Mucosa of rectum (tissue), 2 donors: ENCODE data around the gene CHML.
A peak's percentile ranks its signal among the peaks of the same experiment; 100 is the strongest.

Experiments used
- H3K27ac ChIP-seq, 2 donors: one replicate each; pipeline ENCODE4 v1.7.0; 2013; ENCODE audit warnings: inconsistent platforms in 2 of 2, low read depth in 2 of 2, low read length in 2 of 2
- H3K27me3 ChIP-seq, 2 donors: one replicate each; pipeline ENCODE4 v1.7.0; 2013; ENCODE audit warnings: low read length in 2 of 2; ENCODE audit not compliant: control insufficient read depth in 2 of 2, insufficient read depth in 2 of 2
- H3K36me3 ChIP-seq, 2 donors: one replicate each; pipeline ENCODE4 v1.7.0; 2013; ENCODE audit warnings: low read length in 2 of 2; ENCODE audit not compliant: control insufficient read depth in 2 of 2, insufficient read depth in 2 of 2
- H3K4me1 ChIP-seq, 2 donors: one replicate each; pipeline ENCODE4 v1.7.0; 2013; ENCODE audit warnings: low read length in 2 of 2, mild to moderate bottlenecking in 1 of 2; ENCODE audit not compliant: control insufficient read depth in 2 of 2, insufficient read depth in 2 of 2
- H3K4me3 ChIP-seq, 2 donors: one replicate each; pipeline ENCODE4 v1.7.0; 2013; ENCODE audit warnings: low read length in 2 of 2
- H3K9ac ChIP-seq, 2 donors: one replicate each; pipeline ENCODE4 v1.7.0; 2013; ENCODE audit warnings: low read length in 2 of 2, low read depth in 1 of 2, mild to moderate bottlenecking in 1 of 2
- H3K9me3 ChIP-seq, 2 donors: one replicate each; pipeline ENCODE4 v1.7.0; 2013; ENCODE audit warnings: low read length in 2 of 2; ENCODE audit not compliant: control insufficient read depth in 2 of 2
- donor health status: healthy.
- donor health status: Normal muscosa, but diverticular disease.

Gene CHML

DNA sequence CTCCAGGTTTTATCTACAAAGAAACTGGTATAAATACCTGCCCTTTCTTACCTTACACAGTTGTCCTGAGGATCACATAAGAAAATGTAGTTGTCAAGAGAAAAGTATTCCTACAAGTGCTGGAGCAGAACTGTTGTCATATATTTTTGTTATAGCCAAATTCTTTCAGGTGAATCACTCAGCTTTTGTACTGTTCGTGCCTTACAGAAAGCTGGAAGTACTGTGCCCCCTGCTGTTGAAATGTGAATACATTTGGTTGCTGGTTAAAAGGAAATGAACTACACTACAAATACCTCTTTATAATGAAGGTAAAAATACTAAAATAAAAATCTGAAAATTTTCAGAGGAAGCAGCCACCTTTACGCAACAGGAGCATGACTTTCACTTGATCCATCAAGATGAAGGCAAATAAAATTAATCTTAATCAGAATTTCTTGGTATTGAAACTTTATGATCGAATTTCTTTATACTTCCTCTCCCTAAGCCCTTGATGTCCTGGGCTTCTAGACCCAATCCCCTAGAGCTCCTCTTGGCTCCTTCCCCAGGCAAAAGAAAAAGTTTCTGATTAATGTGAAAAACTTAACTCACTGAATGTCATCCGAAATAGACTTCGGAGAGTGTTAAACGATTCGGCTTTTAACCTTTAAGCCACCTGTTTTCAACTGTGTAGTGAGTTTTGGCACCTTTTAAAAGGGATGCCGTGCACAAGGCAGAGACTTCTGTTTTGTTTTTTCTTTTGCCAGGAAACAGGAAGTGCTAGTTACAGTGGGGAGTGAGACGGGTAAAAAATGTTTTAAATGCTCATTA, 12.5 kb downstream of the CHML start:
- Histone ChIP-seq H3K9me3 (no peaks in the 10 kb centered on the region), H3K9ac (peak overlapping the region in 1 of 2 donors; percentile 10), H3K27me3 (no peaks in the 10 kb centered on the region), H3K27ac (no peak overlapping the region), H3K4me1 (peaks cover 0 to 2% of the 10 kb centered on the region in 2 donors), H3K36me3 (no peaks in the 10 kb centered on the region), H3K4me3 (peak overlapping the region in 1 of 2 donors; percentile 16)

DNA sequence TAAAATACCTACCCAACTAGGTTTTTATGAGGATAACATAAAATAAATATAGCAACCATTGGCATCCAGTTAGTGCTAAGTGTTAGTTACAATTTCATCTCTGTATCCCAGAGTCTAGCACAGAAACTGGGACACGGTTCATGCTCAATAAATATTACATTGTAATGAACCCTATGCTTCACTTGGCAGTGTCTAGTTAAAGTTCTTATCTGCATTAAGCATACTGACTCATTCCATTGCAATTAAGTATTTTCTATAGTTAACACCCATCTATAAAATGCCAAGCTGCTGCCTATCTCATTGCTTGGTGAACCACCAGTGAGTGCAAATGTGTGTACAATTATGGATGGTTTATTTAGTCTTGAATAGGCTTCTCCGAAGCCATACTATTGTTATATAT, 15.2 kb downstream of the CHML start:
- no peak overlapping the region for H3K9ac ChIP-seq
- H3K27ac ChIP-seq: no peak overlapping the region
- no peaks in the 10 kb centered on the region for H3K9me3 ChIP-seq
- peaks cover 0 to 4% of the 10 kb centered on the region in 2 donors for H3K36me3 ChIP-seq
- peaks cover 2 to 3% of the 10 kb centered on the region in 2 donors for H3K4me1 ChIP-seq
- no peaks in the 10 kb centered on the region for H3K27me3 ChIP-seq
- no peak overlapping the region for H3K4me3 ChIP-seq

DNA sequence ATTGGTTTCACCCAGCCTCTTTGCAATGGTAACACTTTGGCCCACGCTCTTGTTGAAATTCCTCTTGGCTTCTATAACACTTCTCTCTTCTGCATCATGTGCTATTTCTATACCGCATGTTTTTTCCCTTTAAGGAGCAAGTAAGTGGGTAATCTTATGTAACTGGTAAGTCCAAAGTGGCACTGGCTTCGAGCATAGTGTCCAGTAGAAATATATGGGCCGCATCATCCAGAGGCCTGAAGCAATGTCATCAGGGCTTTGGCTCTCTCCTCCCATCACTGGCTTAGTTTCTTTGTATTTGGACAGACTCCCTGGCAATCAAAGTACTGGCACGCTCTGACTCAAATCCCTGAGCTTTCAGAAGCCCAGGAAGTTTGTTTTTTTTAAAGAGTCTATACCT, 17.5 kb downstream of the CHML start:
- no peak overlapping the region for H3K27ac ChIP-seq
- peaks cover 3 to 12% of the 10 kb centered on the region in 2 donors for H3K4me1 ChIP-seq
- no peak overlapping the region for H3K4me3 ChIP-seq
- H3K27me3 ChIP-seq: no peaks in the 10 kb centered on the region
- peaks cover 0 to 4% of the 10 kb centered on the region in 2 donors for H3K36me3 ChIP-seq
- H3K9me3 ChIP-seq: no peaks in the 10 kb centered on the region
- H3K9ac ChIP-seq: no peak overlapping the region

DNA sequence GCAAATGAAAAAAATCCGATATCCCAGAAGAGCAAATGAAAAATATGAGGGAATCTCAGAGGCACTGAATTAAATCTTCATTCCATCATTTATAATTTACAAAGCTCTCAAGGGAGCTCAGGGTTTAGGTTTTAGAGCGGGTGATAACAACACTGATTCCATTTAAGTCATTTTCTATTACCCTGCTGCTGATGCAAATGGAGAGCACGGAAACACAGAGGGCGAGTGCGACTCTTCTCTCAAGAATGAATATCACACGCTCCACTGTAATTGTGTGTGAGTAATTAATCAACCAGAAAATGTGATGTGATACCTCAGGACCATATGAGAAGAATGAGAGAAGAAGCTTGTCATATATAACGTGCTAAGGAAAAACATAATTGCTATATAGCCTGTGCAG, 22.7 kb downstream of the CHML start:
- Histone ChIP-seq H3K4me1 (peaks cover 12 to 24% of the 10 kb centered on the region in 2 donors), H3K27me3 (no peaks in the 10 kb centered on the region), H3K36me3 (peaks cover 0 to 4% of the 10 kb centered on the region in 2 donors), H3K9me3 (no peaks in the 10 kb centered on the region), H3K9ac (no peak overlapping the region), H3K4me3 (no peak overlapping the region), H3K27ac (no peak overlapping the region)

DNA sequence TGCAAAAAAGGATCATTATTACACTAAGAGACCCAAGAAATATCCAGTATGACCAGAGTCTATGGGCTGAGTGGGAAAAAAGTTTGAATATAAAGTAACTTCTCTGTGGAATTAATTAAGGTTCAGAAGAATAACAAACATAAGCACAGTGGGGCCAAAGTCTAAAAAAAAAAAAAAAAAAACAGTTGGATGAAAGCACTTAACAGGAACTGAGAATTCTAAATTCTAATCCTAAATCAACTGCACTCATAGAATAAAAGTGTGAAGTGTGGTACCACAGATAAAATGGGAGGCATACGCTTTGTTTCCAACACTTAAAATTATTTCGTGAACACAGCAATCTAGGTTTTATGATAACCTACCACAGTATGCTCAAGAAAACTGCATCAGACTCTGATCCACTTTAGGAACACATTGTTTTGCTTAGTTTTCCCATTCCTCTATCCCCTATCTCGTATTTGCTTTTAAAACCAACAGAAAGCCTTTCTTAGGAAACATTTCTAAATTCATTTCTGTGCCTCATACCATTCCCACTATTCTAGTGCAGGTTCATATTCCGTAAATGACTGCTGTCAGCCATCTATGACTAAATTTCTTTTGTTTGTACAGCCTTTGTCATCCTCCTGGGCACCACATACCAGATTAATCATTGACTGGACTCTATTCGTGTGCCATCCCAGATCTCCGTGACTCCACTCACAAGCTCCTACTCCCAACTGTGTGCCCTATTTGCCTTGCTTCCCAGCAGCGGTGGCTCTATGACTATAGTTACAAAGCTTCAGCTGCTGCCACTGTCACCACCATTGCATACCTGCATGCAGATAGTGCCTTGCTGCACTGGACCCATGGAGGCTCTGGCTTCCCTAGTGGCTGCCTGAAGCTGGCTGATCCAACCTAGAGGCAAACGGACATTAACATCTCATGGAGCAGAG, 24.9 kb downstream of the CHML start:
- Histone ChIP-seq H3K9ac (no peak overlapping the region), H3K4me1 (peaks cover 8 to 30% of the 10 kb centered on the region in 2 donors), H3K4me3 (peak overlapping the region; percentile 42 to 51), H3K36me3 (no peaks in the 10 kb centered on the region), H3K27me3 (no peaks in the 10 kb centered on the region), H3K27ac (peak overlapping the region; percentile 21 to 38), H3K9me3 (no peaks in the 10 kb centered on the region)

DNA sequence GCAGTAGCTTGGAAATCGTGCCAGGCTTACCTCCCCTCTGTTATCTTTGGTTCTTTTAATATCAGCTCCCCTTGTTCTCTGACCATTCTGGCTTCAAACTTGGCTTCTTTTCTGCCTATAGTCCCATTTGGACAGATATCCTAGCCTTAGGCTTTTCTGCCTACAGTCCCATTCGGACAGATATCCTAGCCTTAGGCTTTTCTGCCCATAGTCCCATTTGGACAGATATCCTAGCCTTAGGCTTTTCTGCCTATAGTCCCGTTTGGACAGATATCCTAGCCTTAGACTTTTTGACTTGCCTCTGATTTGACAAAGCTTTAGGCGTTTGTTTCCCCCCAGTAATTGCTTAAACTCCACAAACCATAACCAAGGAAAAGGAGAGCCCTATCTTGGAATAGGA, 25.6 kb downstream of the CHML start:
- Histone ChIP-seq H3K4me3 (no peak overlapping the region), H3K9me3 (no peaks in the 10 kb centered on the region), H3K36me3 (no peaks in the 10 kb centered on the region), H3K4me1 (peaks cover 8 to 32% of the 10 kb centered on the region in 2 donors), H3K9ac (no peak overlapping the region), H3K27ac (peak overlapping the region in 1 of 2 donors; percentile 9), H3K27me3 (no peaks in the 10 kb centered on the region)

DNA sequence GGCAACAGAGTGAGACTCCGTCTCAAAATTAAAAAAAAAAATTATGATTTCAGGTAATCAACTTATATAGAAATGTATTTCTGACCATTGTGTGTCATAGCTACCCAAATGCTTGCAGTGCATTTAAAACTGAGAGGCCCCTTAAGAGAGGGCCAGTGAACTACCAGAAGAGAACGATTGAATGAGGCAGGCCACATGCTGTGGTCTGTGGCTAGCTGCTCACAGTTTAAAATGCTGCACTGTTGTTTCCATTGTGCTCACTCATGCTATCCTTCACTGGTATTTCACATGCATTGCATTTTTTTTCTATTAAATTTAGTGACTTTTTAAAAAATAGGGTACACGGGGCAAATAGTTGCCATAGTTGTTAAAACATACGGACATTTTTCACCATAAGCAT, 26.0 kb downstream of the CHML start:
- Histone ChIP-seq H3K36me3 (no peaks in the 10 kb centered on the region), H3K4me3 (no peak overlapping the region), H3K9ac (no peak overlapping the region), H3K9me3 (no peaks in the 10 kb centered on the region), H3K27ac (no peak overlapping the region), H3K4me1 (peaks cover 8 to 28% of the 10 kb centered on the region in 2 donors), H3K27me3 (no peaks in the 10 kb centered on the region)

DNA sequence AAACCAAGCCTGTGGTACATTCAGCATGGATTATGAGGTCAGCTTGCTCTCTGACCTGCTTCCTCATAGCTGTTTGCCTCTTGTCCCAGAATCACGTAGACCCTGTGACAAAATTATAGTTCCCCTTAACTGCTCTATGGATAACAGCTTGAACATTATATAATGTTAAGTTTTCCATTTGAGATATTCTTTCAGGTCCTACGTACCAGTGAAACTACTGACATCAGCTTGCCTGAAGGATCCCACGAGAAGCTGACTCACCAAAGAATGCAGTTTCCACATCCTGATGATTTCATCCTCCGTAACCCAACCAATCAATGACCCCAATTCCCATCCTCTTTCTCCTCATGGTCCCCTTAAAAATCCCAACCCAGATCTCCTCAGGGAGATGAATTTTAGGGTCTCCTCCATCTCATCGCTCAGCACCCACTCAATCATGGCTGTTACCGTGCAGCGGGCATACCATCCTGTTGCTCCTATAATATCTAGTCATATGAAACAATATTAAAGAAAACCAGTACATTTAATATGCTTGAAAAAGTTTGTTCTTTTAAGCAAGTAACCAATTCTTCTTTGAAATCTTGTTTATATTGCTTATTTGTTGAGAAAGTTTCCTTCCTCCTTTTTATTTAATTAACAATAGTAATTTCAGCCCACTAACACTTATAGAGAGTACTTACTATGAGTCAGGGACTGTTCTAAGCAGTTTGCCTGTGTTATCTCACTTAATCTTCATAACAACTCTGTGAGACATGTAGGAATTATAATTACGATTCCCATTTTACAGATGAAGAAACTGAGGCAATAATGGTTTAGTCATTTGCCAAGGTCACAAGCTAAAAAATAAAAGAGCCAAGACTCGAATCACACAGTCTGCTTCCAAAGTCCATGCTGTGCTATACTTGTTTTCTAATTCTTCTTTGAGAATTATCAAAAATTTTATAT, 27.4 kb downstream of the CHML start:
- Histone ChIP-seq H3K9ac (no peak overlapping the region), H3K27me3 (no peaks in the 10 kb centered on the region), H3K4me1 (peaks cover 8 to 22% of the 10 kb centered on the region in 2 donors), H3K9me3 (no peaks in the 10 kb centered on the region), H3K4me3 (no peak overlapping the region), H3K27ac (no peak overlapping the region), H3K36me3 (no peaks in the 10 kb centered on the region)

DNA sequence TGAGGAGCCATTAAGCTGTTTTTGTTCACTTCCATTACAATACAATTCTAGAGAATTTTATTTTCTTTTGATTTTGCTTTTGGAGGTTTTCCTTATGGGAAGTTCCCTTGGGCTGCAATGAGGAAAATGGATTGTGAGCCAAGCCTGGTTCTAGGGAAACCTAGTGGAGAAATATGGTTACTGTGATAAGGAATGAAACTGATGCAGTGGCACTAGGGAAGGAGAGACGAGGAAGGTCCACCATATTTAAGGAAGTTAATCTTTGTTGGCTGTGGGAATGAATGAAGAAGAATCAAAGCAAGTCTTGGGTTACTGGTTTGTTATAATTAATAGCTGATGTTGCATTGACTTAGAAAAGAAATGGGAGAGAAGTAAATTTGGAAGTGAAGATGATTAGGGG, 28.4 kb downstream of the CHML start:
- Histone ChIP-seq H3K9me3 (no peaks in the 10 kb centered on the region), H3K4me3 (no peak overlapping the region), H3K27me3 (no peaks in the 10 kb centered on the region), H3K4me1 (peaks cover 8 to 22% of the 10 kb centered on the region in 2 donors), H3K36me3 (no peaks in the 10 kb centered on the region), H3K9ac (no peak overlapping the region), H3K27ac (no peak overlapping the region)
